HG03565 (cell line): Measurements from ENCODE around the gene EXOC7.
"Not testable (repeated sequence)": the region's sequence is repeated elsewhere in the genome, so short reads cannot be mapped to it uniquely, and the experiment has no call there.

Source experiments
- ATAC-seq: cut with Tn5 transposase; IDR thresholded peaks from one replicate; pipeline ENCODE4 v1.9.1; 2021; ENCODE audit warnings: mild to moderate bottlenecking, moderate library complexity; ENCODE audit not compliant: unreplicated experiment

EXOC7 gene

GRCh38 chr17:76076146-76076764 lies 27.3 kb downstream of the EXOC7 start:
- ATAC-seq, result no peak

GRCh38 chr17:76075364-76076145 lies 28.0 kb downstream of the EXOC7 start:
- ATAC-seq, result no peak

- ATAC-seq, result no peak
Observed at GRCh38 chr17:76074390-76075363, 28.9 kb downstream of the EXOC7 start, which contains the start of gene GALR2. TSS of gene GALR2 (plus strand) at chr17:76074781. CDS start at chr17:76074884, 103 bp downstream.

GRCh38 chr17:76072148-76072858 lies 31.3 kb downstream of the EXOC7 start, which contains the start of gene SRP68:
TSS of gene SRP68 (minus strand) at chr17:76072517. CDS start at chr17:76072491, 26 bp downstream.
- ATAC-seq, result peak; percentile 63

GRCh38 chr17:76071531-76072147 lies 31.9 kb downstream of the EXOC7 start:
- ATAC-seq, result no peak

- no peak for ATAC-seq
Observed at GRCh38 chr17:76065775-76066174, 37.8 kb downstream of the EXOC7 start.

GRCh38 chr17:76063875-76064546 lies 39.6 kb downstream of the EXOC7 start:
- peak; percentile 60 for ATAC-seq

- ATAC-seq, result not testable (repeated sequence)
Observed at GRCh38 chr17:76058264-76058663, 45.3 kb downstream of the EXOC7 start.

- ATAC-seq, result no peak
Observed at GRCh38 chr17:76056882-76057281, 46.7 kb downstream of the EXOC7 start.

GRCh38 chr17:76054112-76054476 lies 49.5 kb downstream of the EXOC7 start:
- ATAC-seq, result no peak

- no peak for ATAC-seq
Observed at GRCh38 chr17:76053246-76054111, 50.1 kb downstream of the EXOC7 start.

- no peak for ATAC-seq
Observed at GRCh38 chr17:76051561-76051960, 52.0 kb downstream of the EXOC7 start.

- no peak for ATAC-seq
Observed at GRCh38 chr17:76050538-76051467, 52.8 kb downstream of the EXOC7 start.

GRCh38 chr17:76049836-76050537 lies 53.6 kb downstream of the EXOC7 start:
- no peak for ATAC-seq

GRCh38 chr17:76049239-76049638 lies 54.3 kb downstream of the EXOC7 start:
- no peak for ATAC-seq

- no peak for ATAC-seq
Observed at GRCh38 chr17:76048711-76049110, 54.9 kb downstream of the EXOC7 start.
